HPDE6-E6E7 (cell line): ENCODE results near the gene NHERF2.

Experiments
- DNase-seq: peaks from one replicate; pipeline ENCODE4 v3.0.0; 2011; ENCODE audit warnings: missing footprints; ENCODE audit errors: extremely low spot score

NHERF2 gene

GRCh38 chr16:2082983-2083364 lies 56.3 kb downstream of the NHERF2 start:
- no peak for DNase-seq

DNA sequence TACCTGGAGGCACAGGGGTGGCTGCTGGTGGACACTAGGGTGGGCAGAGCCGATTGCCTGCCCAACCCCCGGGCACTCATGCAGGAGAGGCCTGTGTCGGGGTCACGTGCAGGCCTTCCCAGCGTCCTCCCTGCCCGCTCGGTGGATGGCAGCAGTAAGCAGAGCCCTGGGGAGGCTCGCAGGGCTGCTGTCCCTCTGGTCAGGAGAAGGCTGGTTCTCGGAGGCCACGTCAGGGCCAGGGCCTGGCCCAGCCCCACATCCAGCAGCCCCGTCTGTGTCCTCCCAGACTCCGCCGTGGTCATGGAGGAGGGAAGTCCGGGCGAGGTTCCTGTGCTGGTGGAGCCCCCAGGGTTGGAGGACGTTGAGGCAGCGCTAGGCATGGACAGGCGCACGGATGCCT lies 56.7 kb downstream of the NHERF2 start:
- no peak for DNase-seq

- DNase-seq: no peak
Measured at GRCh38 chr16:2083876-2084780, 57.4 kb downstream of the NHERF2 start.

DNA sequence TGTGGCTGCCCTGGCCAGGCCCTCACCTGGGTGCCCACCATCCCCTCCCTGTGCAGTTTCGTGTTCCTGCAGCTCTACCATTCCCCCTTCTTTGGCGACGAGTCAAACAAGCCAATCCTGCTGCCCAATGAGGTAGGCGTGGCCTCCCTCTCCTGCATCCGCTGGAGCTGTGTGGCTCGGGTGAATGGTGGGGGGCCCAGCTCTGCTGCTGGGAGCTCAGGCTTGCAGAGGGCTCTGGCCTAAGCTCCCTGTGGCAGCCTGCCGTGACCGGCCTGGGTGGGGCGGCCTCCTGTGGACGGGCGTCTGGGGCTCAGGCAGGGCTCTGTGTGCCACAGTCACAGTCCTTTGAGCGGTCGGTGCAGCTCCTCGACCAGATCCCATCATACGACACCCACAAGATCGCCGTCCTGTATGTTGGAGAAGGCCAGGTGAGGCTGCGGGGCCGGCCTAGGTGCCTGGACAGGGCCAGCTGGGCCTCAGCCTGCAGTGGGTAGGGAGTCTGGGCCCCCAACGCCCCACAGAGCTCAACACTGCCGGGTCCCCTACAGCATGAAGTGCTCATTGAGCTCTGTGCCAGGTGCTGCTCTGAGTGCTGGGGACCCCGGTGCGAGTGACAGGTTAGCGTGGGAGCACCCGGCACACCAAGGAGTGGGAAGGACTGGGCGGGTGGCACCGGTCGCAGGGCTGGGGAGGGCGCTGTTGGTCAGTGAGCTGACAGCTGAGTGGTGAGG lies 58.4 kb downstream of the NHERF2 start:
- DNase-seq: no peak

GRCh38 chr16:2085669-2086068 lies 59.0 kb downstream of the NHERF2 start:
- DNase-seq: no peak

- DNase-seq: no peak
Measured at GRCh38 chr16:2086106-2086742, 59.5 kb downstream of the NHERF2 start.

- no peak for DNase-seq
Measured at GRCh38 chr16:2086812-2087747, 60.4 kb downstream of the NHERF2 start.

DNA sequence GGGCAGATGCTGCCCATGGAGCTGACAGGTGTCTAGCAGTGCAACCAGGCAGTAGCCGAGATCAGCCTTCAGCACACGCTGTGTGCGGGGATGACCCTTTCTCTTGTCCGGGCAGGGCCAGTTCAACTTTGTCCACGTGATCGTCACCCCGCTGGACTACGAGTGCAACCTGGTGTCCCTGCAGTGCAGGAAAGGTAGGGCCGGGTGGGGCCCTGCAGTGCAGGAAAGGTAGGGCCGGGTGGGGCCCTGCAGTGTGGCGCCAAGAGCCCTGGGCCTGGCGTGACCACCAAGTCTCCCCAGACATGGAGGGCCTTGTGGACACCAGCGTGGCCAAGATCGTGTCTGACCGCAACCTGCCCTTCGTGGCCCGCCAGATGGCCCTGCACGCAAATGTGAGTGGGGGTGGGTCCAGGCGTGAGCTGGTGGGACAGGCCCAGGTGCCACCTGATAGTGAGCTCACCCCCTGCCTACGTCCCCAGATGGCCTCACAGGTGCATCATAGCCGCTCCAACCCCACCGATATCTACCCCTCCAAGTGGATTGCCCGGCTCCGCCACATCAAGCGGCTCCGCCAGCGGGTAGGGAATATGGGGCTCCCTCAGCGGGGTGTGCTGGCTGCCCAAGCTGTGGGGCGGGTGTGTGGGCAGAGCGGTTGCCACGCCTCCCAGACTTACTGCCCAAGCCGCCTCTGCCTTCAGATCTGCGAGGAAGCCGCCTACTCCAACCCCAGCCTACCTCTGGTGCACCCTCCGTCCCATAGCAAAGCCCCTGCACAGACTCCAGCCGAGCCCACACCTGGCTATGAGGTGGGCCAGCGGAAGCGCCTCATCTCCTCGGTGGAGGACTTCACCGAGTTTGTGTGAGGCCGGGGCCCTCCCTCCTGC lies 61.3 kb downstream of the NHERF2 start:
- DNase-seq: no peak
